ENCODE results near the gene MAP10.

MAP10 gene

DNA sequence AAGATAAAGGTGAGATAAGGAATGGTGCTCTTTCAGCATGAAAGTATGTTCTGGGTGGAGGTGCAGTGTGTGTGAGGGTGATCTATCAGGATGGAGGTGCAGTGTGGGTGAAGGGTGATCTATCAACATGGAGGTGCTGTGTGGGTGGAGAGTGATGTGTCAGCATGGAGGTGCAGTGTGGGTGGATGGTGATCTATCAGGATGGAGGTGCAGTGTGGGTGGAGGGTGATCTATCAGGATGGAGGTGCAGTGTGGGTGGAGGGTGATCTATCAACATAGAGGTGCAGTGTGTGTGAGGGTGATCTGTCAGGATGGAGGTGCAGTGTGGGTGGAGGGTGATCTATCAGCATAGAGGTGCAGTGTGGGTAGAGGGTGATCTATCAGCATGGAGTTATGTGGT, 12.3 kb upstream of the MAP10 start:
- no peak overlapping the region for H3K4me3 ChIP-seq (ENCODE audit: low read depth, low read length)
- DNase-seq (ENCODE audit: low read depth) = no peak

DNA sequence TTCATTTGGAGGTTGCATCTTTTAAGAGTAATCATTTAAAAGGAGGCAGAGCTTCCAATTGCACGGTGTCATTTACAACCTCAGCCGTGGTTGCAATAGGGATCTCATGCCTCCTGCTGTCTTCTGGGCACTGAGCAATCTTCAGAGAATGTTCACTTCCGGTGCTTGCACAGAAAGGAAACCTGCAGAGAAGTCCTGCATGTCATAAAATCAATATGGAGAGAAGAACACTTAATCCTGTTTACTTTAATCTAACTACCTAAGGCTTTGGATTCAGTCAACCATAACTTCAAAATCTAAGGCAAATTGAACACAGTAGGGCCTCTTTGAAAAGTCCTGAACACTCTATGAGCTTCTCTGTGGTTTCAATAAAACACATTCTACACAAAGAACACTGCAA, 11.3 kb upstream of the MAP10 start:
- H3K4me3 ChIP-seq (ENCODE audit: low read depth, low read length) = no peak overlapping the region
- peak; percentile 62 for DNase-seq (ENCODE audit: low read depth)

DNA sequence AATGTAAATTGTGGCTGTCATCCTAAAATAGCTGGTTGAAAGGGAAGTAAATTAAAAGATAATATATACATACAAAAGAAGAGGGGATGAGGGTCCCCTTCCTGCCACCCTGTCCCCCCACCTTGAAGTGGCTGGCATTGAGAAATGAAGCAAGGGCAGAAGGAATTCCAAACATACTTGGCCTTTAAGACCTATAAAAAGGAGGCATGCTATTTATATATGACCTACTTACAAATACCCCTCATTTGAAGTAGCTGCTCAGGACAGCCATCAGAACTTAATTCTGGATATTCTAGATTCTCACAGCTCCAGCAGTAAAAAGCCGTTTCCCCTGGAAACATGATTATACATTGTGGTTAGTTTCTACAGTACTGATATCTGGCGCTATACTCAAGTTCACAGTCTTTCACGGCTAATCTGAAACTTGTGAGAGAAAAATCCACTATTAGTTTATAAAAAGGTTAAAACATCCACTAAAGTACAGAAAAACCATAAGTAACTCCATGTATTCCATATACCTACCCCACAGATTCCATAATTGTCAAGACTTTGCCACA, 9.6 kb upstream of the MAP10 start:
- H3K4me3 ChIP-seq (ENCODE audit: low read depth, low read length) = no peak overlapping the region
- no peak for DNase-seq (ENCODE audit: low read depth)

DNA sequence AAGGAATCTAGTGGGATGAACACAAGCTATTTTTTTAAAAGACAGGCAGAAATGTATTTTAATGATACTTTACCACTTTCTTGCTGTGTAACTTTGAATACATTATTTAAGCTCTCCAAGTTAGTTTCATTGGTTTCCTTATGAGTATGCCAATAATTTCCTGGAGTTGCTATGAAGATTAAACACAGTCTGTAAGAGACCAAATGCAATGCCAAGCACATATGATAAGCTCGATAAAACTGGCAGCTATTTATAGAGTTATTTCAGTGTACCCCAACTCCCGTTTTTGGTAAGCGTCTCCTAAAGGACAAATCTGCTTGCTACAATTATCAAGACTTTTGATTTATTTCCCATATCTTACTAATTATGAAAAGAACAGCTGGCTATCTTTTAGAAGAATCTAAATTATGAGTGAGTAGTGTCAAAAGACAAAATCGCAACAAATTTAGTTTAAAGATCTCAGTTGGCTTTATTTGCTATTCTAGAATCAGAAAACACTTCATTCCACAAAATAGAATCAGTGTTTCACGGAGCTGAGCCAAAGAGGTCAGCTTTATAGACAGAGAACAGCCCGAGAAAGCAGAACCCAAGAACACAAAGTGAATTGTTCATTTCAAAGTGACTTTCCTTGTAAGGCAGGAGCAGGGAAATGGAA, 7.2 kb upstream of the MAP10 start:
- DNase-seq (ENCODE audit: low read depth) = no peak
- H3K4me3 ChIP-seq (ENCODE audit: low read depth, low read length) = no peak overlapping the region

DNA sequence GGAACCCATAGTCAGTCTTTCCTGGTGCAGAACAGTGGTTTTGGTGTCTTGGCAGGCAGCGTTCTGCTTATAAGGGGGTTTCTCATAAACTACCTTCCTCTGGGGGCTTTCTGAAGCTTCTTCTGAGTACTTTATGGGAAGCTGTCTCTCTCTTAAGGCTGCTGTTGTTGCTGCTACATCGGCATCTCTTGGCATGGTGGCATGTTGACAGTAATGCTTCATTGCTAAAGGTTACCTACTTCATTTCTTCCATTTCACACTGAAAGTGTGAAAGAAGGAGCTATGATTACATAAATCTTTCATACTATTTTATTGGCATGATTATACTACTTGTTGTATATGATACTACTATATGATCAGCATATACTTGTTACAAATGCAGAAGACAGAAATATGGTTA, 6.3 kb upstream of the MAP10 start:
- no peak overlapping the region for H3K4me3 ChIP-seq (ENCODE audit: low read depth, low read length)
- DNase-seq (ENCODE audit: low read depth) = no peak

DNA sequence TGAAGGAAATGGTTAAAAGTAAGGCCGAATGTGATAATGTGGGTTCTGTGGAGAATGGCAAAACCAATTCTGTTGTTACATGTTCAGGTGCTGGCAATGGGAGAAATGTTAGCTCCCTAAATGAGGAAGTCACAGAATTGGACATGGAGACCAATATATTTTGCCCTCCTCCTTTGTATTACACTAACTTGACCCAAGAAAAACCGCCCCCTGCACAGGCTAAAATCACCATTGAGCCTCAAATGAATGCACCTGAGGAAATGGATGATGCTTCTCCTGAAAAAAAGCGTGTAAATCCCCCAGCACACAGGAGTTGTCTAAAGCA, 932 bp downstream of the MAP10 start:
- no peak for DNase-seq (ENCODE audit: low read depth)
- H3K4me3 ChIP-seq (ENCODE audit: low read depth, low read length) = peak overlapping the region; percentile 67

DNA sequence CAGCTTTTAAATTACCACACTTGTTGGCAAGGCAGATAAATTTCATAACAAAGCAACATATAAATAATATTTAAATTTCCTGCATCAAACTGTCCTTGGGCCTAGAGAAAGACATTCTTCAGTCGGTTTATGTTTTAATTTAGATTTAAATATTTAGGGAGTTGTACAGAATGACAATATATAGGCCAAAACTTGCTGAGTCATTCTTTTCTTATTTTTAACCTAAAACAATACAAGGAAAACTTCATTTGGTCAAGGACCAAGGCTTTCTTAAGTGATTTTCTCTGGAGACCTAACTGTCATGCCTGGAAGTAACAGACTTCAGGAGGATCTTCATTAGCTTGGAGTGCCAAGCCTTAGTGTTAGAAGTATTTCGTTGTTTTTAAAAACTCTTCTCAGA, 5.6 kb downstream of the MAP10 start:
- peak; percentile 3 for DNase-seq (ENCODE audit: low read depth)
- no peak overlapping the region for H3K4me3 ChIP-seq (ENCODE audit: low read depth, low read length)

DNA sequence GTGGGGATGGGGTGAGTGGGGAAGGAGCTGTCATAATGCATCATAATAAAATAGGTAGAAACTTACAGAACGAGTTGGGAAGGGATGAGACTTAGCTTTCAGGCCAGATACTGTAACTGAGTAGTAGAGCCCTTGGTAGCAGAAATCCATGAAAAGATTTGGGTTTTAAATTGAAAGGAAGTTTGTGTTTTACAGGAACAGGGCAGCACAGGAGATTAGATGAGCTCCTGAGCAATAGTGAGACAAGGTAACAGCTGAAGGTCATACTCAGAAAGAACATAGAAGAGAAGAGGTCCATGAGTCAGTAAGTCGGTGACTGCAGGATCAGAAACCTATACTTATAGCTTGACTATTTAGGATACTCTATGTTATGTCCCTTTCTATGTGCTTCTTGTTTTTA, 7.3 kb downstream of the MAP10 start:
- no peak for DNase-seq (ENCODE audit: low read depth)
- H3K4me3 ChIP-seq (ENCODE audit: low read depth, low read length) = no peak overlapping the region

DNA sequence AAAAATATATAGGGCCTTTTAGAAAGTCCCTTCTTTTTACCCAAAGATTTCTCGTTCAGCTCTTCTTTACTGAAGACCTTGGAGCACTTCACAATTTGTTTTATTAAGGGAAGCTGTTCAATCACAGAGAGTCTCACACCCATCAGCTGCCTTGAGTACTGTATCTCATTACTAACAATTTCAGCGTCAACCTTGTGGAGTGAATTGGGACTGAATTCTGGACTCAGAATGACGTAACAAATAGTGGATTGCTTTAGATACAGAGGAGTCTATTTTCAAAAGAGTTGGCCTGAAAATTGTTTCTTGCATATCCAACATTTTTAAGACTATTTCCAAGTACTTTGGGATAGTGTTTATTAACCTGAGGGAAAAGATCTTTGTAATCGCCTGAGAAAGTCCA, 7.9 kb downstream of the MAP10 start:
- no peak overlapping the region for H3K4me3 ChIP-seq (ENCODE audit: low read depth, low read length)
- DNase-seq (ENCODE audit: low read depth) = no peak

DNA sequence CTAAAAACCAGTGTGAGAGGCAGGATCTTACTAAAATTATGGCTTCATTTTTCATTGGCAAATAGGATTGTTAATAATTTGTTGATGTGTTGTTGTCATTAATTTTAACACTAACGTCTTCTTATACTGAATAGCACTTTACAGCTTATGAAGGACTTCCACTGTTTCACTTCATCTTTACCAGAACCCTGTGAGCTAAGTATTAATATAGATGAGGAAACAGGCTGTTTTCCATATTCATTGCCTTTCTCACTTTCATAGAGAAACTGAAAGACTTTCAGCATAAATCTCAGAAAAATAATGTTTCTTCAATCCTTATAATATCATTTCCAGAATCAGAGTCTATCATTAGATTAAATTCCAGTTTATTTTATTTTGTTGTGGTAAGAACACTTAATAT, 8.5 kb downstream of the MAP10 start:
- H3K4me3 ChIP-seq (ENCODE audit: low read depth, low read length) = no peak overlapping the region
- DNase-seq (ENCODE audit: low read depth) = no peak

DNA sequence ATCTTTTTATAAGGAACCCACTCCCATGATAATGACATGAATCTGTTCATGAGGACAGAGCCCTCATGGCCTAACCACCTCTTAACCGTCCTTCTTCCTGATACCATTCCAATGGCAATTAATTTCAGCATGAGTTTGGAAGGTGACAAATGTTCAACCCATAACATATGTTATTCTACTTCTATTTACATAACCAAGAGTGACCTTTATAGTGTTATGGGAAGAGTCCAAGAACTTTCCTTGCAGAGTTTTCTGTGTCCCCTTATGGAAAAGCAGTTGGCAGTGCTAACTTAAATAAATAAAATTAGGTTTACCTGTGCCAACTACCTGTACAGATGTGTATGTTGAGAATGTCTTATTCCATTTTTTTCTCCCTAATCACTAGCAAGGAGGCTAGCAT, 11.1 kb downstream of the MAP10 start:
- no peak overlapping the region for H3K4me3 ChIP-seq (ENCODE audit: low read depth, low read length)
- DNase-seq (ENCODE audit: low read depth) = no peak

DNA sequence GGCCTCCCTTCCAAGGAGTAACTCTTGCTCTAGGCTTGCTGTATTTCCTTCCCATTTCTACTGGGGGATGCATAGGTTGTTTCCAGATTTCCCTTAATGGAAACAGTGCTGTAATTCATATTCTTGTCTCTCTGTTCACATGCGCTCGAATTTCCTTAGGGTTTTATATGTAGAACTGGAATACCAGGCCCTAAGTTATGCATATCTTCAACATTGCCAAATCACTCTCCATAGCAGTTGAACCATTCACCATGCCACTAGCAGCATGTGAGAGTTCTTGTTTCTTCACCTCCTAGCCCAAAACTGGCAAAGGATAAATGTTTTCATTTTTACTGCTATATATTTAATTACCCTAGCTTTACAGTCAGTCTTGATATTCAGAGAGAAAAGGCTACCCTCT, 12.8 kb downstream of the MAP10 start:
- no peak for DNase-seq (ENCODE audit: low read depth)

DNA sequence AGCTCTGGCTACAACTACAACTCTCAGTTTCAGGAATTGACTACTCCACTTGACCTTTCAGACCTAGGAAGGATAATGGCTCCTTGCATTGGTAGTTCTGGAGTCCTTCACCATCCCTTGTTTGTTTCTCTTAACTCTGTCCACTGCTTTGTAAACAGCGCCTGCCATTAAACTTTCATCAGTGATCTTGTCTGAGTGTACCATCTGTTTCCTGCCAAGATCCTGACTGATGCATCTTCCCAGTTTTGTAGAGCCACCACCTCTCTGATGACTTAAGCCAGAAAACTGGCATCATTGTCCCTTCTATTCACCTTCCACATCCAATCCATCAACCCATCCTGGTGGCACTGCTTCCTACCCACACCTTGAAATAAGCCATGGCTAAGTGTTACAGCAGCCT, 15.2 kb downstream of the MAP10 start:
- H3K4me3 ChIP-seq (ENCODE audit: low read depth, low read length) = no peak overlapping the region

More for the DNA sequence above, 12.8 kb downstream of the MAP10 start:
- no peak overlapping the region for H3K4me3 ChIP-seq (ENCODE audit: low read depth, low read length)

DNA sequence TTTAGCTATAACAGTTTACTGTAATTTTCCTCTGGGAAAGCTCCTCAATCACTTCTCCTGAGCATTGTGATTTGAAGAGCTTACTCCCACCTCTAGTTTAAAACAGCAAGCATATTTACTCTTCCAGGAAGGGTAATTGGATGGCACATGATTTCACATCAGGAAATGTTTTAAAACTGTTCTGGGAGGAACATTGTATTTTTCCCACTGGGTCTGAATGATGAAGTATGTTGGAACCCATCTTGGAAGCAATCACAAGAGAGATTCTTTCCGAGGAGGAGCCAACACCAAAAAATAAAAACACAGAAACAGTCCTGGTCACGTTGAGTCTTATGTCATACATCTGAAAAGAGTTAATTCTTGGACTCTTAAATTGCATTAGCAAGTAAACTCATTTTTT, 17.3 kb downstream of the MAP10 start:
- no peak for DNase-seq (ENCODE audit: low read depth)

More for the DNA sequence above, 15.2 kb downstream of the MAP10 start:
- no peak for DNase-seq (ENCODE audit: low read depth)

DNA sequence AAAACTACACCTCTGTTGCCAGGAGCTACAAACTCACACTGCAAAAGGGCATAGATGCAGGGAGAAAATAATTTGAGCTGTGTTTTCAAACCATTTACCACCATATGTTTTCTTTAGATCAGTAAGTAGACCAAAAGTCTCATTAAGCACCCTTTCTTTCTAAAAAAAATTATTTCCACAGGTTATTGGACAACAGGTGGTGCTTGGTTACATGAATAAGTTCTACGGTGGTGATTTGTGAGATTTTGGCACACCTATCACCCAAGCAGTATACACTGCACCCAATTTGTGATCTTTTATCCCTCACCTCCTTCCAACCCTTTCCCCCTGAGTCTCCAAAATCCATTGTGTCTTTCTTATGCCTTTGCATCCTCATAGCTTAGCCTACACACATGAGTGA, 21.1 kb downstream of the MAP10 start:
- no peak overlapping the region for H3K4me3 ChIP-seq (ENCODE audit: low read depth, low read length)
- no peak for DNase-seq (ENCODE audit: low read depth)

More for the DNA sequence above, 17.3 kb downstream of the MAP10 start:
- no peak overlapping the region for H3K4me3 ChIP-seq (ENCODE audit: low read depth, low read length)

DNA sequence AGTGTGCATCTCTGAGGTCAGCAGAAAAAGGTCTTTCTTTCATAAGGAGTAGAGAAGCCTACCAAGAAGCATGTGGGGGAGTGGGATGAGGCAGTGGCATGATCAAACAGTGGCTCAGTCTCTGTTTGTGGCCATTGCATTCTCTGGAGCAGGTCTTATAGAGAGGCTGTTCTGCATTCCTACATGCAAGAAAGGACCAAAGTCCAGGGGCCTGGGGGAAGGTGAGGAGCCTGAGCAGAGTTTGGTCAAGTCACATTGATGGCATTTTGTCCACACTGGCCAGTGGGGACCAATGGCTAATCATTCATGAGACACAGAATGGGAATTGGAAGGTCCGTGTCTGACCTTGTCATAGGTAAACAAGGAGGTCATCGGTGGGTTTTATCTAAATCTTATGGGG, 25.4 kb downstream of the MAP10 start:
- no peak overlapping the region for H3K4me3 ChIP-seq (ENCODE audit: low read depth, low read length)
- DNase-seq (ENCODE audit: low read depth) = no peak

DNA sequence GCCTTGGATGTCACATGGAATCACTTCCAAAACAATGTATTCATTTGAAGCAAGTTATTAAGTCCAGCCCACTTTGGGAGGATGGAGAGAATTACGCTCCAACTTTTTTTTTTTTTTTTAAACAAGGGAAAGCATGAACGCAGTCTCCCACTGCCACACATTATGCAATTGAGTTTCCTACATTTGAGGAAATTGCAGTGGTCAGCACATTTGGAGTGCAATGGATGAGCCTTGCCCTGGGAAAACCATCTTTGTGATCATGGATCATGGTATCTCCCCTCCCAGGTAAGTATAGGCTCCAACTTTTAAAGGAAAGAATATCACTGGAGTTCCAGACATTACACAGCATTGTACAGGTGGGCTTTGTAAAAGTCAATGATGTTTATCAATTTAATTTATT, 26.7 kb downstream of the MAP10 start:
- no peak overlapping the region for H3K4me3 ChIP-seq (ENCODE audit: low read depth, low read length)
- no peak for DNase-seq (ENCODE audit: low read depth)

DNA sequence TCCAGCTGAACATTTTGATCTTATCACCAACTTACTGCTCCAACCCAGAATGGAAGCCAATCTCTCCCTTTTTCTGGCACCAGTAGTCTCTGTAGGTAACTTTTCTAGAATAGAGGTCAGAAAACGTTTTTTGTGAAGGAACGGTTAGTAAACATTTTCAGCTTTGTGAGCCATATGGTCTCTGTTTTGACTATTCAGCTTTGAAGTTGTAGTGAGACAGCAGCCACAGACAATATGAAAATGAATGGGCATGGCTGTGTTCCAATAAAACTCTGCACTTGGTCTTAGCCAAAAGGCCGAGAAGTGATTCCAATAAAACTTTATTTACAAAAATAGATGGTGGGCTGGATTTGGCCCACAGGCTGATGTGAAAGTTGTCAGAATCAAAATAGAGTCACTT, 28.9 kb downstream of the MAP10 start:
- DNase-seq (ENCODE audit: low read depth) = no peak
- H3K4me3 ChIP-seq (ENCODE audit: low read depth, low read length) = no peak overlapping the region

DNA sequence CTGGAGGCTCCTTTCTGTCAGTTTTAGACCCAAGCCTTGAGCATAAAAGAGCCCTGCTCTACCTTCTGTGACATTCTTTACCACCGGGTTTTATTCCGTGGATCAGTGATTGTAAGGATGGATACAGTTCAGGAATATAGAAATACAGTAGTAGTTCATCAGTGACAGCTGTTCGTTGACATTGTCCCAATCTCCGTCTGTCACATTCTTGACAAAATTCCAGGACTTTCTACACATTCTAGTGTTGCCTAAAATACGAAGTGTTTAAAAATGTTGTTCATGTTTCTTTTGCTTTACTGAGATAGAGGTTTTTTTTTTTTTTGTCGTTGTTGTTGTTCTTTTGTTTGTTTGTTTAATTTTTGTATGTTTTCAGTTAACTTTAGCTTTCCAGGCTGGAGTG, 29.9 kb downstream of the MAP10 start:
- no peak overlapping the region for H3K4me3 ChIP-seq (ENCODE audit: low read depth, low read length)
- DNase-seq (ENCODE audit: low read depth) = no peak

DNA sequence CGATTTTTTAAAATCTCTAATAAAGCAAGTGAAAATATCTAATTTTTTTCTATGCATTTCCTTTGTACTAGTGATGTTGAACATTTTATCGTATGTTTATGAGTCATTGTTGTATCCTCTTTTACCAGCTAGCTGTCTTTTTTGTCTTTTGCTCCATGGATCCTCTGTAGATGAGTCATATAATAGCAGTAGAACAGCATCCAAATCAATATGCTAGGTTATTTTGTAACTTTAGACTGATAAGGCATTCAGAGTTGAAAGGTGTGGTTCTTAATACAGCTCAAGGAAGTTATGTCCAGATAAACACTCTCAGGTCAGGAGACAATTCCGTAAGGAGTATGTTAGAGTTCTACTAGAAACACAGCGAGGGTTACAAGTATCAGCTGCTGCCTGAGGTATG, 31.9 kb downstream of the MAP10 start:
- no peak overlapping the region for H3K4me3 ChIP-seq (ENCODE audit: low read depth, low read length)
- DNase-seq (ENCODE audit: low read depth) = peak; percentile 12

DNA sequence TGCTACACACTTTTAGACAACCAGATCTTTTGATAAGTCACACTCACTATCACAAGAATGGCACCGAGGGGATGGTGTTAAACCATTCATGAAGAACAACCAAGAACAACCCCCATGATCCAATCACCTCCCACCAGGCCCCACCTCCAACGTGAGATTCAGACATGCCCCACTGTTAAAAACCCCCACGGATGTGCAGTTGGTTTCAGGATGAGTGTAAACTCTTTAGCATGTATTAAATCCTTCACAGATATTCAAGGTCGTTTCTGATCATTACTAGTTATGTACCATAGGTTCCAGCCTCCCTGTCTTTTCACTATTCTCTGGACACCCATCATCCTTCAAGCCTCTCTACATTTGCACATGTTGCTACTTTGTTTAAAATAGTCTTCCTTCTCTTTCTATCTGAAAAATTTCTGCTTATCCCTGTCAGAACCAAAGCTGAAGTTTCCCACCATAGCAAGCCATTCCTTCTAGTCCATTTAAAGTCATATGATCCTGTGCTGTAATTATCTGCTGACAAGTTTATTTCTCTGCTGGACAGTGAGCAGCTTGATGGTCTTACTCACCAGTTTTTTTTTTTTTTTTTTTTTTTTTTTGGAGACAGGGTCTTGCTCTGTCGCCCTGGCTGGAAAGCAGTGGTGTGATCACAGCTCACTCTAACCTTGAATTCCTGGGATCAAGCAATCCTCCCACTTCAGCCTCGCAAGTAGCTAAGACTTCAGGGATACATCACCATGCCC, 36.8 kb downstream of the MAP10 start:
- DNase-seq (ENCODE audit: low read depth) = no peak
- no peak overlapping the region for H3K4me3 ChIP-seq (ENCODE audit: low read depth, low read length)

Data from skeletal muscle cell (primary cell).